Muscle of leg (tissue), 11 donors: ENCODE data around the gene FUT2. TPM values are rescaled to one million over a fixed set of nuclear protein-coding genes. Genes with fewer than 3 reads are reported as not detected.
"Not testable (repeated sequence)": the region's sequence is repeated elsewhere in the genome, so short reads cannot be mapped to it uniquely, and the experiment has no call there.

Source experiments
- DNase-seq: peaks from one replicate; pipeline ENCODE4 v3.0.0; 2013
- H3K27ac ChIP-seq: one replicate; pipeline ENCODE4 v1.5.1; 2013; ENCODE audit warnings: mild to moderate bottlenecking, low read length, control low read depth
- H3K27me3 ChIP-seq: one replicate; pipeline ENCODE4 v1.6.1; 2013; ENCODE audit warnings: low read length; ENCODE audit not compliant: control insufficient read depth, insufficient read depth
- H3K36me3 ChIP-seq: one replicate; pipeline ENCODE4 v1.6.1; 2013; ENCODE audit warnings: low read length; ENCODE audit not compliant: control insufficient read depth, insufficient read depth
- H3K4me1 ChIP-seq: one replicate; pipeline ENCODE4 v1.6.1; 2013; ENCODE audit warnings: low read length; ENCODE audit not compliant: control insufficient read depth, insufficient read depth
- H3K4me3 ChIP-seq: one replicate; pipeline ENCODE4 v1.5.1; 2013; ENCODE audit warnings: low read length, control low read depth
- H3K9me3 ChIP-seq: replicated peaks from 2 replicates; pipeline ENCODE4 v1.6.1; 2013; ENCODE audit warnings: low read depth, low read length; ENCODE audit not compliant: control insufficient read depth
- WGBS: methylation state at CpG from one replicate; pipeline ENCODE4 v1.1.5; 2013; ENCODE audit warnings: missing lambda C conversion rate; ENCODE audit not compliant: insufficient coverage; 5-methylcytosine and 5-hydroxymethylcytosine counted together
- polyA plus RNA-seq, 8 donors: library from polyadenylated mRNA; unstranded; fragments of 120-200 nt; gene quantifications; one replicate each; pipeline versions ENCODE4 v1.2.1 to v1.2.3, GENCODE V29; 2013; ENCODE audit warnings: inconsistent platforms in 1 of 8, low replicate concordance in 1 of 8; ENCODE audit not compliant: insufficient read length in 8 of 8, insufficient read depth in 1 of 8
- total RNA-seq: library from RNA; stranded (reverse); fragments of 120-200 nt; gene quantifications from one replicate; pipeline ENCODE4 v1.2.4, GENCODE V29; 2013

The FUT2 gene
- total and polyA plus RNA-seq, 9 donors: 0.53 to 3.8 (median 0.95) TPM; not detected in 1

DNA sequence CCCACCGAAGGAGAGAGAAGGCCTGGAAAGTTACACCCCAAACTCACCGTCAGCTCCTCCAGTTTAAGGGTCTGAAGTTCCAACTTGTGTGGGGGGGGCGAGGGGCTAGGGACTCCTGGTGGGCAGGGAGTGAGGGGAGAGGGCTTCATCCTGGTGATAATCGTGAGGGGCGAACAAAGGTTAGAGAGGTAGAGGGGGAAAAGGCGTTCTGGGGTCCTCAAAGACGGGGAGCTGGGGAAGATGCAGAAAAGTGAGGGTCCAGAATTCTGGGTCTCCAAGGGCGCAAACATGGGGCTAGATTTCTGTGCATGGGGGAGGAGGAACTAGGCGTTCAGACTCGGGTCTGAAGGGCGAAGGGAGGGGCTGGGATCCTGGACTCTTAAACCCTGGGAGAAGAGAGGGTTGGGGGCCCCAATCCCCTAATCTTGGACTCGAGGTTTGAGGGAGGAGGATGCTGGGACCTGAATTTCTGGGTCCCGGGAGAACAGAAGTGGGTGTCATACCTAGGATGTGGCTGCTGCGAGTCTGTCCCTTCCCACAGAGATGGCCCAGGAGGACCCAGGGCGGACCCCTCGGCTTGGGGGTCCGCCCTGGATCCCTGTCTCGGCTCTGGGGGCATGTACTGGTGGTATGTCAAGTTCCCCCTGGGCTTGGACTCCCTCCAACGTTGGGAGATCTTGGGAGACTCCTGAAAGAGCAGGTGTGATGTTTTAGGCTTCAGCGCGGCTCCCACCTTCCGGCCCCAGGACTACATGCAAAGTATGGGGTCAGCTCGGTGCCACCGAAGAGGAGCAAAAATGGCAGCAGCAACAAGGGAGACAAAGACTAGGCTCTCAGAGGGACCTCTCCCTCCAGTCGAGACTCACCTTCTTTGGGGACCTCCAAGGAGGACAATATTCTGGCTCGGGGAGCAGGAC is 19.2 kb downstream of the FUT2 start:
- peak; percentile 59 for DNase-seq
- H3K27me3 ChIP-seq: no peaks in the 10 kb centered on the region
- peaks cover 7% of the 10 kb centered on the region for H3K9me3 ChIP-seq
- H3K4me3 ChIP-seq: peak overlapping the region; percentile 76
- H3K27ac ChIP-seq: peak overlapping the region; percentile 97
- peaks cover 65% of the 10 kb centered on the region for H3K4me1 ChIP-seq
- WGBS: 35% methylated on average over 20 of the region's 26 CpGs
- peaks cover 29% of the 10 kb centered on the region for H3K36me3 ChIP-seq

- 27% methylated on average over 16 of the region's 19 CpGs for WGBS
- peak; percentile 76 for DNase-seq
- Histone ChIP-seq H3K27me3 (no peaks in the 10 kb centered on the region), H3K4me3 (peak overlapping the region; percentile 76), H3K27ac (peak overlapping the region; percentile 97), H3K4me1 (peaks cover 70% of the 10 kb centered on the region), H3K9me3 (peaks cover 7% of the 10 kb centered on the region), H3K36me3 (peaks cover 29% of the 10 kb centered on the region)
Observed at GRCh38 chr19:48715681-48716171, 20.0 kb downstream of the FUT2 start.

DNA sequence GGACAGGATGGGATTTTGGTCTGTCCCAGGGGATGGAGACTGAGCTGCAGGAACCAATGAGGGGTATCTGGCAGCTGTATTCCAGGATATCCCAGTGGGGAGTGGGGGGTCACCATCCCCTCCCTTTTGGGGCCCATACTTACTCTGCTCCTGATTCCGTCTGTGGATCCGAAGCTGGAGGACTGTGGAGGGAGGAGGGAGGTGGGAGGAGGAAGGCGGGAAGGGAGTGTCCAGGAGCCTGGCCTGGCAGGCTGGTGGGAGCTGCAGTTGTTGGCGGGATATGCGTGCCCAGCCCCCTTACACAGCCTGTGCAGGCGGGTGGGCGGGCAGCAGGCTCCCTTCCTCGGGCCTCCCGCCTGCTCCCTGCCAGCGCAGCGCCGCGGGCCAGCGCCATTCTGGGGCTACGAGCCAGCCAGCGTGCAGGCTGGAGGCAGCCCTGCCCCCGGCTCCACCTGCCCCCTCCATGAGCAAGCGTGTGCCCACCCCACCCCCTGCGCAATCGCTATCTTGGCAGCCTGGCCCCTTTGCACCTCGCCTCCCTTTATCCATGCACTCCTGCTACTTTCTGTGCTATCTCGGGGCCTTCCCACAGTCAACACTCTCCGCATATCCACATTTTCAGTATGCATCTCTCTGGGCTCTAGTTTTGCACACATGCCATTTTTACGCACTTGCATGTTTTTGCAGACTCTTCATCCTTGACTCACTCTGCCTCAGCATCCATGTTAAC is 21.0 kb downstream of the FUT2 start:
- peak; percentile 94 for DNase-seq
- peaks cover 32% of the 10 kb centered on the region for H3K36me3 ChIP-seq
- peak overlapping the region; percentile 97 for H3K27ac ChIP-seq
- no peaks in the 10 kb centered on the region for H3K9me3 ChIP-seq
- 7% methylated on average over 23 of the region's 24 CpGs for WGBS
- H3K27me3 ChIP-seq: no peaks in the 10 kb centered on the region
- peak overlapping the region; percentile 76 for H3K4me3 ChIP-seq
- peaks cover 75% of the 10 kb centered on the region for H3K4me1 ChIP-seq

DNA sequence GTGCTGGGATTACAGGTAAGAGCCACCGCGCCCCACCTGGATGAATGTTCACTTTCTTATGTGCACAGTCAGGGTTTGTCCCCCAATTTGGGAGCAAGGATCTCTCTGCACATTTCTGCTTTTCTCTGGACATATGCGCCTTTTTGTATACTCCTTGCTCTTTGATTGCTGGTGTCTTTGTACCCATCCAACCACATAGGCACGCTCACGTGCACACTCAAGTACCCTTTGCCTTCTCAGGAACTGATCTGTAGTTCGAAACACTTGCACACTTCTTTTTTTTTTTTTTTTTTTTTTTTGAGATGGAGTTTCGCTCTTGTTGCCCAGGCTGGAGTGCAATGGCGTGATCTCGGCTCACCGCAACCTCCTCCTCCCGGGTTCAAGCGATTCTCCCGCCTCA is 22.3 kb downstream of the FUT2 start:
- Histone ChIP-seq H3K4me3 (peak overlapping the region; percentile 72), H3K36me3 (peaks cover 29% of the 10 kb centered on the region), H3K4me1 (peaks cover 71% of the 10 kb centered on the region), H3K27ac (peak overlapping the region; percentile 98)
- H3K27me3 ChIP-seq, DNase-seq, H3K9me3 ChIP-seq: not testable (repeated sequence)
- 96% methylated on average over 5 of the region's 13 CpGs for WGBS

- H3K27me3 ChIP-seq: no peaks in the 10 kb centered on the region
- peaks cover 64% of the 10 kb centered on the region for H3K4me1 ChIP-seq
- H3K27ac ChIP-seq: peak overlapping the region; percentile 98
- peaks cover 24% of the 10 kb centered on the region for H3K36me3 ChIP-seq
- peak; percentile 58 for DNase-seq
- H3K9me3 ChIP-seq: no peaks in the 10 kb centered on the region
- 34% methylated on average over 13 of the region's 15 CpGs for WGBS
- peak overlapping the region; percentile 72 for H3K4me3 ChIP-seq
Observed at GRCh38 chr19:48718711-48719231, 23.0 kb downstream of the FUT2 start.

DNA sequence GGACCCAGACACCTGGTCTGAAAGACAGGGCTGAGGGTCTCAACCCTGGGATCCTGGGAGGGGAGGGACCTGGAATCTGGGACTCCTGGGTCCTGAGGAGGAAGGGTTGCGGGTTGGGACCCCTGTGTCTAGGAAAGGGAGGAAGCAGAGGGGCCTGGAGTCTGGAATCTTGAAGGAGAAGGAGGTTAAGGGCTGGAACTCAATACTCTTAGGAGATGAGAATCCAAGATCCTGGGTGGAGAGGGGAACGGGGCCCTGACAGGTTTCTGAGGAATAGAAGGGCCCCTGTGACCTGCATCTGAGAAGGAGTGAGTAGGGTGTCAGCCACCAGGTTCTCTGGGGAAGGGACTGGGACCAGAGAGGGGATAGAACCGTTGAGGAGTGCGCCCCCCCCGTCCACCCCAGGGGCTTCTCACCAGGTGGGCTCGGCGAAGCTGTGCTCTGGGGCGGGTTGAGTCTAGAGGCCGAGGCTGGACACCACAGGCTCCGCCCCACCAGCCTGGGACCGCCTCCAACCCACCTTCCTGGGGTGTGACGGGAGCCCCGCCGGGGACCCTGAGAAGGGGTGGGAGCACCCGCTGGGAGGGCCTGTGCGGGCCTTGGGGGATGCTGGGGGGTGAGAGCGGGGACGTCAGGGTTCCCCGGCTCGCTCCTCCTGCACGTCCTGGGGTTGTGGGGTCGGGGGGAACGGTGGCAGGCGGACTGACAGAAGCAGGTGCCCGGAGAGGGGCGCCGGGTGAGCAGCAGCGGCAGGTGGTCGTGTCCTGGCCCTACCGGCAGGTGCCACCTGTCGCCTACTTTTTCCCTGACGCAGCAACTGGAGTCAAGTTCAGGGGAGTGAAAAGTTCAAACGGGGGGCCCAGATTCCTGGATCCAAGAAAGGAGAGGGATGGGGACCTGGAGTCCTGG is 23.7 kb downstream of the FUT2 start, which contains the start of gene MAMSTR:
Gene MAMSTR, minus strand, starts transcription at position 463 of the 909 bp plus-strand sequence. CDS start 694 bp downstream, outside the sequence.
- no peaks in the 10 kb centered on the region for H3K9me3 ChIP-seq
- H3K36me3 ChIP-seq: peaks cover 30% of the 10 kb centered on the region
- no peaks in the 10 kb centered on the region for H3K27me3 ChIP-seq
- WGBS: 49% methylated on average over 26 of the region's 33 CpGs
- H3K4me1 ChIP-seq: peaks cover 66% of the 10 kb centered on the region
- H3K4me3 ChIP-seq: peak within 1 kb of the TSS; percentile 72
- H3K27ac ChIP-seq: peak within 1 kb of the TSS; percentile 98
- DNase-seq: peak; percentile 87

DNA sequence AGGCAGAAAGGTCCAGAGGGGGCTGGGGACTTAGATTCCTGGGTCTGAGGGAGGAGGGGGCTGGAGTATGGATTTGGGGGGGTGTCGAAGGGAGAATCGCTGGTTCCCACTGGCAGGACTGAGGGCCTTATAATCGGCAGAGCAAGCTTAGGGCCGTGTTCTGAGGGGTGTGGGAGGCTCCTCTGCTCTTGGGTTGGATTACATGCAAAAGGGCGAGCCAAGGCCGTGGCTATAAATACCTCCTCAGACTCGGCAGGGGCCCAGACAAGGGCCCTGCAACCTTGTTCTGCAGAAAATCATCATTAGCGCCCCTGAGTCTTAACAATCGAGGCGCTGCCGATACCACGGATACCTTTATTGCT is 24.5 kb downstream of the FUT2 start:
- Histone ChIP-seq H3K27ac (peak overlapping the region; percentile 98), H3K4me1 (peaks cover 63% of the 10 kb centered on the region), H3K36me3 (peaks cover 26% of the 10 kb centered on the region), H3K4me3 (peak overlapping the region; percentile 63), H3K9me3 (no peaks in the 10 kb centered on the region), H3K27me3 (no peaks in the 10 kb centered on the region)
- no peak for DNase-seq
- 14% methylated on average over 12 of the region's 12 CpGs for WGBS

DNA sequence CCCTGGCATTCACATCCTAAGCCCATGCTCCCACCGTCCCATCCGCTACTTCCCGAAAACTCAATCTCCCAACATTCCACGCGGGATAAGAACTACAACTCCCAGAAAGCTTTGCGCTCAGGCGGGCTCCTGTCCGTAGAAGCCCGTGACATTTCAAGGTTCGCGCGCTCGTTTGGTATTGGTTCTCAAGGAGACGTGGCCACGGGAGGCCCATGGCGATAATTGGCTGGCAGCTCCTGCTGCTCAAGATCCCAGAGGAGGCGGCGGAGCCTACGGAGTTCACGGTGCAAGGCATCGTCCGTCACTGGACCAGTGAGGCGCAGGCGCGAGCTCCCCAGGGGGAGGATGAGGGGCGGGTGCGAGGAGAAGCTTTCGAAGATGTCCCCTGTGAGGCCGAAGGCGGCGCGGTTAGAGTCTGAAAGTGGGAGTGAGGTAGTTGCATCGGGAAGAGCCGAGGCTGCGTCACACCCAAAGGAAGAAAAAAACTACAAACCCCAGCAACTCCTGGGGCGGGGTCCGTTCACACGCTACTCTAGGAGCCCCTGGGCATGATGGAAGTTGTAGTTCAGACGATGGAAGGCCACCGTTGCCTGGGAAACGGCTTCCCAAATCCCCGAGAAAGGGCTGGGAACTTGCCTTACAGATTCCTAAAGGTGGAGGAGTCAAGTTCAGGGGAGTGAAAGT is 25.0 kb downstream of the FUT2 start:
- WGBS: 1% methylated on average over 31 of the region's 42 CpGs
- Histone ChIP-seq H3K4me1 (peaks cover 62% of the 10 kb centered on the region), H3K4me3 (peak overlapping the region; percentile 63), H3K36me3 (peaks cover 23% of the 10 kb centered on the region), H3K27me3 (no peaks in the 10 kb centered on the region), H3K27ac (peak overlapping the region; percentile 98), H3K9me3 (no peaks in the 10 kb centered on the region)
- DNase-seq: peak; percentile 100

GRCh38 chr19:48722196-48722708 is 26.5 kb downstream of the FUT2 start:
- DNase-seq: no peak
- Histone ChIP-seq H3K4me3 (no peak overlapping the region), H3K36me3 (peaks cover 34% of the 10 kb centered on the region), H3K27me3 (no peaks in the 10 kb centered on the region), H3K4me1 (peaks cover 59% of the 10 kb centered on the region), H3K9me3 (no peaks in the 10 kb centered on the region), H3K27ac (no peak overlapping the region)
- WGBS: 79% methylated on average over 6 of the region's 11 CpGs
